Right kidney (tissue), 1 donor: ENCODE measurements around the gene NVL.
"Not testable (repeated sequence)": the region's sequence is repeated elsewhere in the genome, so short reads cannot be mapped to it uniquely, and the experiment has no call there.

ENCODE experiments used
- DNase-seq: peaks from one replicate; pipeline ENCODE4 v3.0.0-alpha.2; 2016

The NVL gene

GRCh38 chr1:224338150-224338838 is 8.3 kb upstream of the NVL start:
- DNase-seq, result no peak

- DNase-seq, result no peak
Measured at GRCh38 chr1:224333939-224334786, 4.2 kb upstream of the NVL start.

- no peak for DNase-seq
Measured at GRCh38 chr1:224333309-224333926, 3.4 kb upstream of the NVL start.

- DNase-seq, result no peak
Measured at GRCh38 chr1:224331824-224332223, 1.9 kb upstream of the NVL start.

- DNase-seq, result no peak
Measured at GRCh38 chr1:224331326-224331725, 1.4 kb upstream of the NVL start.

GRCh38 chr1:224329484-224329841 is 509 bp downstream of the NVL start:
- DNase-seq, result no peak

- DNase-seq, result no peak
Measured at GRCh38 chr1:224328644-224329043, 1.3 kb downstream of the NVL start.

GRCh38 chr1:224325959-224326358 is 4.0 kb downstream of the NVL start:
- DNase-seq, result no peak

GRCh38 chr1:224321706-224322105 is 8.3 kb downstream of the NVL start:
- no peak for DNase-seq

- DNase-seq, result no peak
Measured at GRCh38 chr1:224317383-224318045, 12.5 kb downstream of the NVL start.

GRCh38 chr1:224312025-224312424 is 17.9 kb downstream of the NVL start:
- no peak for DNase-seq

GRCh38 chr1:224311503-224311902 is 18.5 kb downstream of the NVL start:
- not testable (repeated sequence) for DNase-seq

- DNase-seq, result no peak
Measured at GRCh38 chr1:224308064-224308463, 21.9 kb downstream of the NVL start.

GRCh38 chr1:224304767-224305166 is 25.2 kb downstream of the NVL start:
- DNase-seq, result no peak

GRCh38 chr1:224302947-224303346 is 27.0 kb downstream of the NVL start:
- DNase-seq, result no peak

GRCh38 chr1:224301391-224301790 is 28.6 kb downstream of the NVL start:
- no peak for DNase-seq

GRCh38 chr1:224300346-224300745 is 29.6 kb downstream of the NVL start:
- no peak for DNase-seq

GRCh38 chr1:224298346-224299330 is 31.3 kb downstream of the NVL start:
- no peak for DNase-seq

GRCh38 chr1:224294775-224295174 is 35.2 kb downstream of the NVL start:
- DNase-seq, result no peak

- no peak for DNase-seq
Measured at GRCh38 chr1:224292419-224292818, 37.6 kb downstream of the NVL start.

- no peak for DNase-seq
Measured at GRCh38 chr1:224289396-224289795, 40.6 kb downstream of the NVL start.

GRCh38 chr1:224287714-224288113 is 42.3 kb downstream of the NVL start:
- no peak for DNase-seq
